Right lobe of liver (tissue), 6 donors: ENCODE results near the gene EPHA3. TPM values are rescaled to one million over a fixed set of nuclear protein-coding genes. Genes with fewer than 3 reads are reported as not detected.

Source experiments
- ATAC-seq, 4 donors: fragments of 200-7000 bp; cut with Tn5 transposase; one replicate each; pipeline ENCODE4 v1.9.1; 2020; ENCODE audit warnings: mild to moderate bottlenecking in 4 of 4, moderate library complexity in 4 of 4
- DNase-seq, 3 donors: peaks; one replicate each; pipeline ENCODE4 v3.0.0-alpha.2; 2020
- H3K27ac ChIP-seq, 3 donors: fragments of 200-600 bp; one replicate each; pipeline ENCODE4 v1.8.0; 2022
- H3K27me3 ChIP-seq, 2 donors: fragments of 200-600 bp; one replicate each; pipeline ENCODE4 v1.8.0; 2022
- H3K36me3 ChIP-seq, 4 donors: fragments of 200-600 bp; sonication (generic) in 1 of 4; one replicate each; pipeline versions ENCODE4 v1.5.1 to v1.8.0; 2017 to 2022; ENCODE audit warnings: control low read depth in 1 of 4
- H3K4me1 ChIP-seq, 4 donors: fragments of 200-600 bp; sonication (generic) in 1 of 4; one replicate each; pipeline versions ENCODE4 v1.5.1 to v1.8.0; 2017 to 2022; ENCODE audit warnings: control low read depth in 1 of 4
- H3K4me3 ChIP-seq, 3 donors: fragments of 200-600 bp; one replicate each; pipeline ENCODE4 v1.8.0; 2022
- H3K9me3 ChIP-seq, 4 donors: fragments of 200-600 bp; sonication (generic) in 1 of 4; one replicate each; pipeline versions ENCODE4 v1.5.1 to v1.8.0; 2017 to 2022; ENCODE audit warnings: control low read depth in 1 of 4
- CTCF ChIP-seq, 4 donors: fragments of 200-600 bp in 3 of 4; fragments of 450-650 bp in 1 of 4; IDR thresholded peaks; one replicate each; pipeline versions ENCODE4 v1.5.1 to v1.8.0; 2016 to 2022; ENCODE audit warnings: antibody characterized with exemption in 4 of 4, mild to moderate bottlenecking in 2 of 4
- POLR2A ChIP-seq: fragments of 450-650 bp; IDR thresholded peaks from one replicate; pipeline ENCODE4 v1.6.1; 2017; ENCODE audit warnings: antibody characterized with exemption, mild to moderate bottlenecking
- WGBS: methylation state at CpG from one replicate; pipeline ENCODE4 v1.1.6; 2018; ENCODE audit warnings: low coverage, low lambda C conversion rate; ENCODE audit not compliant: insufficient coverage; ENCODE audit errors: missing lambda C conversion rate; 5-methylcytosine and 5-hydroxymethylcytosine counted together
- intact Hi-C, 2 donors: fragments of 100-400 bp; cut with DNase I; formaldehyde crosslinking; loops; one replicate each; pipeline versions ENCODE4 v1.11.2 to v1.14.1; 2022
- total RNA-seq, 6 experiments: library from RNA; depleted of rRNA in 2 of 6; stranded (reverse); fragments of >200 nt in 2 of 6; fragmentation: NEBNext Ultra II Directional in 3 of 6; extraction: Animal tissue kit (Norgen Biotek cat#: 25700) in 3 of 6; gene quantifications; one replicate each; pipeline versions ENCODE4 v1.1.0 to v1.2.4, GENCODE V29; 2016 to 2023
- donor health status: DM: no; HTN: yes; CAD: no.
- donor health status: DM: no; HTN: no; CAD: no.
- donor health status: DM: no; HTN: no; CAD: no.
- donor health status: DM: no; HTN: yes; CAD: no.
- donor health status: DM: no; HTN: yes; CAD: no.

EPHA3 gene
- total RNA-seq, 6 experiments from 2014 or later, result 0.95 to 2.9 (median 1.5) TPM

- Histone ChIP-seq H3K9me3 (no peaks in the 10 kb centered on the region), H3K4me1 (no peaks in the 10 kb centered on the region), H3K4me3 (no peak overlapping the region), H3K27ac (no peak overlapping the region), H3K27me3 (no peaks in the 10 kb centered on the region), H3K36me3 (no peaks in the 10 kb centered on the region)
- TF ChIP-seq POLR2A, result no peak
- TF ChIP-seq CTCF (IDR thresholded peaks at IDR 0.05), result no peak
- intact Hi-C loops, result no loop called here
- DNase-seq (no peak), ATAC-seq (no peak)
- 42% methylated on average over 1 of the region's 1 CpG for WGBS
These were observed 138.9 kb downstream of the EPHA3 start for GRCh38 chr3:89246326-89246725.

GRCh38 chr3:89250742-89251141 lies 143.3 kb downstream of the EPHA3 start:
- WGBS, result 39% methylated on average over 1 of the region's 1 CpG
- no peak for ATAC-seq

GRCh38 chr3:89252016-89252415 lies 144.6 kb downstream of the EPHA3 start:
- no peak for ATAC-seq
- no peaks in the 10 kb centered on the region for H3K27me3 ChIP-seq
- H3K9me3 ChIP-seq, result no peaks in the 10 kb centered on the region
- 57% methylated on average over 4 of the region's 4 CpGs for WGBS
- H3K4me1 ChIP-seq, result no peaks in the 10 kb centered on the region
- H3K36me3 ChIP-seq, result no peaks in the 10 kb centered on the region
- intact Hi-C loops, result no loop called here
- DNase-seq, result no peak
- no peak overlapping the region for H3K27ac ChIP-seq
- TF ChIP-seq CTCF (IDR thresholded peaks at IDR 0.05) (no peak), POLR2A (no peak)
- no peak overlapping the region for H3K4me3 ChIP-seq

More at GRCh38 chr3:89250742-89251141, 143.3 kb downstream of the EPHA3 start:
- H3K27me3 ChIP-seq, result no peaks in the 10 kb centered on the region
- no peak overlapping the region for H3K27ac ChIP-seq
- TF ChIP-seq POLR2A (no peak), CTCF (IDR thresholded peaks at IDR 0.05) (no peak)
- H3K9me3 ChIP-seq, result no peaks in the 10 kb centered on the region
- intact Hi-C loops, result no loop called here
- H3K4me1 ChIP-seq, result no peaks in the 10 kb centered on the region
- no peak for DNase-seq
- no peaks in the 10 kb centered on the region for H3K36me3 ChIP-seq
- H3K4me3 ChIP-seq, result no peak overlapping the region

DNA sequence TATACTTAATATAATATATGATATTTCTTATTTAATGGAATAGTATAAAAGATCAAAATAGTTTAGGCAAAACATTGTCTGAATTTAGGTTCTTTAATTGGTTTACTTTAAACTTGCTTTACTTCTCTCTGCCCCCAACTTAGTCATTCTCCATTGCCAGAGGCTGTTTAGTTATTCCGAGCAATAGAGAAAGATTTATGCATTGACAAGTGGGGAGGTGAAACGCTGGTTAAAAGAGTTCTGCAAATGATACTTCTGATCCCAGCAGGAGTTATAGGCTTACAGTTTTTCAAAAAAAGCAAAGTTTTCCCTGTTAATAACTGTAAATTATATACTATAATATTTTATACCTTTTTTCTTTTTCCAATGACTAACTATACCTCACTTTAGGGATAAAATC lies 145.4 kb downstream of the EPHA3 start:
- Histone ChIP-seq H3K36me3 (no peaks in the 10 kb centered on the region), H3K4me3 (no peak overlapping the region), H3K9me3 (no peaks in the 10 kb centered on the region), H3K27ac (no peak overlapping the region), H3K4me1 (no peaks in the 10 kb centered on the region), H3K27me3 (no peaks in the 10 kb centered on the region)
- no peak for DNase-seq
- ATAC-seq, result no peak
- intact Hi-C loops, result no loop called here
- TF ChIP-seq POLR2A (no peak), CTCF (IDR thresholded peaks at IDR 0.05) (no peak)
- WGBS, result 39% methylated on average over 2 of the region's 2 CpGs

DNA sequence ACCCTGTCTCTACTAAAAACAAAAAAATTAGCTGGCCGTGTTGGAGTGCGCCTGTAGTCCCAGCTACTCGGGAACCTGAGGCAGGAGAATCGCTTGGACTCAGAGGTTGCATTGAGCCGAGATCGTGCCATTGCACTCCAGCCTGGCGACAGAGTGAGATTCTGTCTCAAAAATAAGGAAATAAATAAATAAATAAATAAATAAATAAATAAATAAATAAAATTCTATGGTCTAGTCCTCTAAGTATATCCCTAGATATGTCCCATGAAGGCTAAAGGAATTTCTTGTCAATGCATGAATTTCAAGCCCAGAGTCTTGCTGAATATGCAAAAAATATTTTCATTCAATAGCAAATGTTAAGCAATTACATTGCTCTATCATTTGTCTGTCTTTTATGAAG lies 149.0 kb downstream of the EPHA3 start:
- ATAC-seq (no peak), DNase-seq (no peak)
- intact Hi-C loops, result no loop called here
- Histone ChIP-seq H3K27me3 (no peaks in the 10 kb centered on the region), H3K9me3 (no peaks in the 10 kb centered on the region), H3K4me3 (no peak overlapping the region), H3K4me1 (no peaks in the 10 kb centered on the region), H3K27ac (no peak overlapping the region), H3K36me3 (no peaks in the 10 kb centered on the region)
- 88% methylated on average over 7 of the region's 7 CpGs for WGBS
- TF ChIP-seq POLR2A, result no peak
- TF ChIP-seq CTCF (IDR thresholded peaks at IDR 0.05), result no peak
